SK-N-SH (cell line): ENCODE measurements around the gene MCUR1. TPM values are rescaled to one million over a fixed set of nuclear protein-coding genes. Genes with fewer than 3 reads are reported as not detected.

Experiments
- CTCF ChIA-PET: fragments of 300-600, 350-600 bp; formaldehyde crosslinking; extraction: SDS; loops from one replicate; lab custom pipeline; 2021; lab: Yijun Ruan, JAX
- POLR2A ChIA-PET: fragments of 350-600 bp; sonication (Branson Sonifier 250); formaldehyde crosslinking; extraction: SDS; loops from one replicate; lab custom pipeline; 2020; ENCODE audit warnings: antibody characterized with exemption, inconsistent platforms; lab: Yijun Ruan, JAX
- DNase-seq: peaks from one replicate; pipeline ENCODE4 v3.0.0; 2012
- H2AFZ ChIP-seq: fragments of 200-600 bp; sonication (generic); 2 replicates; pipeline ENCODE4 v1.8.1; 2016; ENCODE audit warnings: antibody characterized with exemption, mild to moderate bottlenecking, low read depth
- H3F3A ChIP-seq: fragments of 200-600 bp; sonication (generic); replicated peaks from 2 replicates; pipeline ENCODE3; 2016; ENCODE audit warnings: antibody characterized with exemption, mild to moderate bottlenecking; ENCODE audit not compliant: insufficient read depth
- H3K27ac ChIP-seq, 2 experiments: fragments of 200-500 bp in 1 of 2; fragments of 200-600 bp in 1 of 2; sonication (Bioruptor generic) in 1 of 2; sonication (generic), shearing (Covaris generic) in 1 of 2; 2 replicates each; pipeline versions ENCODE4 v1.5.1 to v1.6.1; 2014 to 2016; ENCODE audit warnings: low read depth in 2 of 2, inconsistent platforms in 1 of 2, low read length in 1 of 2, mild to moderate bottlenecking in 1 of 2, mixed read lengths in 1 of 2
- H3K27me3 ChIP-seq: fragments of 200-600 bp; sonication (generic), shearing (Covaris generic); 2 replicates; pipeline ENCODE4 v1.6.1; 2016; ENCODE audit warnings: mixed run types; ENCODE audit not compliant: insufficient read depth
- H3K36me3 ChIP-seq, 2 experiments: fragments of 200-500 bp in 1 of 2; fragments of 200-600 bp in 1 of 2; sonication (Bioruptor generic) in 1 of 2; sonication (generic) in 1 of 2; replicated peaks in 1 of 2; 2 replicates each; pipeline versions ENCODE3 to v1.5.1; 2014 to 2016; ENCODE audit warnings: low read length in 1 of 2, mild to moderate bottlenecking in 1 of 2; ENCODE audit not compliant: insufficient read depth in 2 of 2, control insufficient read depth in 1 of 2
- H3K4me1 ChIP-seq, 2 experiments: fragments of 200-500 bp in 1 of 2; fragments of 200-600 bp in 1 of 2; sonication (Bioruptor generic) in 1 of 2; sonication (generic), shearing (Covaris generic) in 1 of 2; 2 replicates each; pipeline versions ENCODE4 v1.5.1 to v1.6.1; 2014 to 2016; ENCODE audit warnings: low read depth in 1 of 2, low read length in 1 of 2, mixed run types in 1 of 2; ENCODE audit not compliant: insufficient read depth in 2 of 2, control insufficient read depth in 1 of 2
- H3K4me2 ChIP-seq: fragments of 200-600 bp; sonication (generic), shearing (Covaris generic); 2 replicates; pipeline ENCODE4 v1.6.1; 2017; ENCODE audit warnings: mixed run types
- H3K4me3 ChIP-seq, 2 experiments: fragments of 200-500 bp in 1 of 2; fragments of 200-600 bp in 1 of 2; sonication (Bioruptor generic) in 1 of 2; sonication (generic), shearing (Covaris generic) in 1 of 2; 2 replicates each; pipeline versions ENCODE4 v1.5.1 to v1.8.1; 2014 to 2016; ENCODE audit warnings: low read depth in 2 of 2, inconsistent platforms in 1 of 2, low read length in 1 of 2, mild to moderate bottlenecking in 1 of 2, mixed read lengths in 1 of 2, moderate library complexity in 1 of 2
- H3K79me2 ChIP-seq: fragments of 200-600 bp; sonication (generic); 2 replicates; pipeline ENCODE4 v1.8.1; 2017; ENCODE audit warnings: mild to moderate bottlenecking; ENCODE audit not compliant: insufficient read depth
- H3K9ac ChIP-seq: fragments of 200-600 bp; sonication (generic); 2 replicates; pipeline ENCODE4 v1.6.1; 2017; ENCODE audit warnings: mixed run types
- H3K9me2 ChIP-seq: fragments of 200-600 bp; sonication (generic); 2 replicates; pipeline ENCODE4 v1.6.1; 2017; ENCODE audit warnings: mixed run types
- H3K9me3 ChIP-seq: fragments of 200-600 bp; sonication (generic); 2 replicates; pipeline ENCODE4 v1.6.1; 2017; ENCODE audit warnings: mixed run types, mild to moderate bottlenecking, moderate library complexity
- H4K20me1 ChIP-seq: fragments of 200-600 bp; sonication (generic); 2 replicates; pipeline ENCODE4 v1.6.1; 2017; ENCODE audit warnings: mild to moderate bottlenecking, mixed run types; ENCODE audit not compliant: insufficient read depth
- CHD2 ChIP-seq: fragments of 150-350 bp; IDR thresholded peaks from 2 replicates; pipeline ENCODE4 v1.6.1; 2018; ENCODE audit warnings: low read length; ENCODE audit not compliant: partially characterized antibody
- ELF1 ChIP-seq: IDR thresholded peaks from 2 replicates; pipeline ENCODE4 v1.4.0; 2012
- EP300 ChIP-seq, 2 experiments: IDR thresholded peaks; 2 replicates each; pipeline versions ENCODE4 v1.4.0 to v1.6.1; 2012; ENCODE audit warnings: borderline replicate concordance in 1 of 2, low read depth in 1 of 2, low read length in 1 of 2
- FOSL2 ChIP-seq: IDR thresholded peaks from 2 replicates; pipeline ENCODE4 v1.4.0; 2012; ENCODE audit warnings: low read depth, mild to moderate bottlenecking, moderate library complexity, borderline replicate concordance
- FOXJ3 ChIP-seq: sonication (generic); formaldehyde crosslinking; IDR thresholded peaks from 2 replicates; pipeline ENCODE4 v1.5.1; 2020; ENCODE audit warnings: mild to moderate bottlenecking, missing genetic modification reagents
- FOXM1 ChIP-seq: IDR thresholded peaks from 2 replicates; pipeline ENCODE4 v1.4.0; 2012; ENCODE audit warnings: low read depth, mild to moderate bottlenecking
- GABPA ChIP-seq: IDR thresholded peaks from 2 replicates; pipeline ENCODE4 v1.4.0; 2012; ENCODE audit warnings: low read depth, mild to moderate bottlenecking
- IRF3 ChIP-seq: fragments of 150-350 bp; IDR thresholded peaks from 2 replicates; pipeline ENCODE4 v1.6.1; 2016; ENCODE audit warnings: mild to moderate bottlenecking, low read depth, low read length
- JUND ChIP-seq: IDR thresholded peaks from 2 replicates; pipeline ENCODE4 v1.4.0; 2012
- MXI1 ChIP-seq: IDR thresholded peaks from 2 replicates; pipeline ENCODE4 v1.6.1; 2012; ENCODE audit warnings: mild to moderate bottlenecking, low read depth, low read length, improper control_type of control experiment
- NFIC ChIP-seq: IDR thresholded peaks from 2 replicates; pipeline ENCODE4 v1.4.0; 2012; ENCODE audit warnings: borderline replicate concordance
- PBX3 ChIP-seq: IDR thresholded peaks from 2 replicates; pipeline ENCODE4; 2012
- RCOR1 ChIP-seq: fragments of 150-350 bp; IDR thresholded peaks from 2 replicates; pipeline ENCODE4 v1.6.1; 2017; ENCODE audit warnings: antibody characterized with exemption, low read length
- REST ChIP-seq: IDR thresholded peaks from 2 replicates; pipeline ENCODE4 v1.6.1; 2012; ENCODE audit warnings: mild to moderate bottlenecking, low read depth, low read length, moderate library complexity
- RFX5 ChIP-seq: IDR thresholded peaks from 2 replicates; pipeline ENCODE4 v1.6.1; 2012; ENCODE audit warnings: mild to moderate bottlenecking, improper control_type of control experiment, low read length
- RXRA ChIP-seq: IDR thresholded peaks from 2 replicates; pipeline ENCODE4 v1.4.0; 2012; ENCODE audit warnings: low read depth, mild to moderate bottlenecking, borderline replicate concordance
- SMC3 ChIP-seq: IDR thresholded peaks from 2 replicates; pipeline ENCODE4 v1.6.1; 2012; ENCODE audit warnings: low read depth, low read length, improper control_type of control experiment
- TCF12 ChIP-seq: IDR thresholded peaks from 2 replicates; pipeline ENCODE4 v1.4.0; 2012
- TEAD4 ChIP-seq: IDR thresholded peaks from 2 replicates; pipeline ENCODE4 v1.4.0; 2012; ENCODE audit warnings: mild to moderate bottlenecking, borderline replicate concordance; ENCODE audit not compliant: insufficient read depth
- USF1 ChIP-seq: IDR thresholded peaks from 2 replicates; pipeline ENCODE4 v1.4.0; 2012; ENCODE audit warnings: low read depth, borderline replicate concordance
- ZBTB33 ChIP-seq: IDR thresholded peaks from 2 replicates; pipeline ENCODE4 v1.4.0; 2012; ENCODE audit warnings: low read depth, borderline replicate concordance
- WGBS: methylation state at CpG from one replicate; pipeline ENCODE4 v1.1.6; 2017; ENCODE audit warnings: low lambda C conversion rate; 5-methylcytosine and 5-hydroxymethylcytosine counted together
- polyA plus RNA-seq, 3 experiments: library from polyadenylated mRNA; depleted of rRNA; stranded (reverse); fragments of >200 nt; gene quantifications; 2 replicates each; pipeline ENCODE4 v1.2.3, GENCODE V29; 2012

Gene MCUR1
- polyA plus RNA-seq, 1 of the 3 experiments (the other 2 are of a cell fraction): 8.3 TPM

GRCh38 chr6:13762611-13763441 is 51.5 kb downstream of the MCUR1 start (continued):
- no peak for TF ChIP-seq EP300 (IDR thresholded peaks at IDR 0.05; ENCODE audit: borderline replicate concordance in 1 of 2, low read depth in 1 of 2, low read length in 1 of 2)

GRCh38 chr6:13761361-13762036 is 52.9 kb downstream of the MCUR1 start:
- Histone ChIP-seq H2AFZ (no peak overlapping the region), H3K9me3 (no peaks in the 10 kb centered on the region), H4K20me1 (no peaks in the 10 kb centered on the region), H3F3A (no peaks in the 10 kb centered on the region), H3K27ac (no peak overlapping the region), H3K4me1 (no peaks in the 10 kb centered on the region), H3K9me2 (no peaks in the 10 kb centered on the region), H3K4me3 (no peak overlapping the region), H3K4me2 (no peak overlapping the region), H3K27me3 (no peaks in the 10 kb centered on the region), H3K79me2 (no peaks in the 10 kb centered on the region), H3K36me3 (no peaks in the 10 kb centered on the region), H3K9ac (no peak overlapping the region)
- CTCF ChIA-PET: no interaction called here
- POLR2A ChIA-PET: no interaction called here
- DNase-seq: no peak
- 77% methylated on average over 6 of the region's 6 CpGs for WGBS
- TF ChIP-seq FOXM1 (no peak), GABPA (no peak), TEAD4 (no peak), FOSL2 (0 out of 2 replicates have a peak, but pooled peaks have one; percentile 5), SMC3 (no peak), MXI1 (no peak), TCF12 (peak; percentile 64), FOXJ3 (CRISPR knock-in tag) (no peak), CHD2 (no peak), JUND (peak; percentile 32; the same call in 1 of the 2 replicates), RXRA (no peak), RCOR1 (no peak), USF1 (no peak), RFX5 (no peak), PBX3 (peak; percentile 85), REST (no peak), EP300 (IDR thresholded peaks at IDR 0.05; ENCODE audit: borderline replicate concordance in 1 of 2, low read depth in 1 of 2, low read length in 1 of 2) (peak in 1 of 2 experiments; percentile 61; a peak in 1 of 4 replicates), IRF3 (no peak), ELF1 (no peak), ZBTB33 (no peak), NFIC (no peak)
